Liver (tissue), 9 donors: ENCODE measurements around the gene TRPM2. TPM values are rescaled to one million over a fixed set of nuclear protein-coding genes. Genes with fewer than 3 reads are reported as not detected.
"Not testable (repeated sequence)": the region's sequence is repeated elsewhere in the genome, so short reads cannot be mapped to it uniquely, and the experiment has no call there.

Source experiments
- DNase-seq: peaks from one replicate; pipeline ENCODE4 v3.0.0-alpha.2; 2017; ENCODE audit warnings: low spot score
- H3K27ac ChIP-seq, 2 donors: one replicate each; pipeline ENCODE4 v1.7.0; 2013; ENCODE audit warnings: inconsistent platforms in 2 of 2, low read length in 2 of 2, control low read depth in 1 of 2, low read depth in 1 of 2, mild to moderate bottlenecking in 1 of 2
- H3K27me3 ChIP-seq, 4 donors: one replicate each; pipeline versions ENCODE4 v1.6.1 to v1.7.0; 2013; ENCODE audit warnings: low read length in 3 of 4, inconsistent platforms in 1 of 4, mild to moderate bottlenecking in 1 of 4, moderate library complexity in 1 of 4; ENCODE audit not compliant: control insufficient read depth in 4 of 4, insufficient read depth in 4 of 4
- H3K36me3 ChIP-seq, 4 donors: one replicate each; pipeline versions ENCODE4 v1.6.1 to v1.7.0; 2013; ENCODE audit warnings: low read length in 3 of 4, mild to moderate bottlenecking in 3 of 4, low read depth in 1 of 4, moderate library complexity in 1 of 4; ENCODE audit not compliant: control insufficient read depth in 4 of 4, insufficient read depth in 3 of 4
- H3K4me1 ChIP-seq, 4 donors: one replicate each; pipeline versions ENCODE4 v1.6.1 to v1.7.0; 2013; ENCODE audit warnings: low read length in 3 of 4, mild to moderate bottlenecking in 3 of 4, moderate library complexity in 1 of 4; ENCODE audit not compliant: control insufficient read depth in 4 of 4, insufficient read depth in 4 of 4
- H3K4me3 ChIP-seq, 3 donors: one replicate each; pipeline versions ENCODE4 v1.6.1 to v1.7.0; 2013; ENCODE audit warnings: low read length in 3 of 3, control low read depth in 1 of 3, low read depth in 1 of 3, mild to moderate bottlenecking in 1 of 3
- H3K9ac ChIP-seq, 2 donors: one replicate each; pipeline ENCODE4 v1.7.0; 2013; ENCODE audit warnings: low read length in 2 of 2, mild to moderate bottlenecking in 2 of 2, moderate library complexity in 2 of 2, control low read depth in 1 of 2, low read depth in 1 of 2
- H3K9me3 ChIP-seq, 4 donors: one replicate each; pipeline versions ENCODE4 v1.6.1 to v1.7.0; 2013; ENCODE audit warnings: low read length in 3 of 4; ENCODE audit not compliant: control insufficient read depth in 4 of 4
- HNF4A ChIP-seq, 2 donors: conservative IDR thresholded peaks; 2 replicates each; pipeline ENCODE4 v1.6.1; 2016; ENCODE audit warnings: antibody characterized with exemption in 2 of 2, mild to moderate bottlenecking in 2 of 2
- HNF4G ChIP-seq: IDR thresholded peaks from 2 replicates; pipeline ENCODE4 v1.6.1; 2016; ENCODE audit warnings: antibody characterized with exemption
- JUND ChIP-seq, 2 donors: IDR thresholded peaks; 2 replicates each; pipeline ENCODE4 v1.6.1; 2016; ENCODE audit warnings: antibody characterized with exemption in 2 of 2
- RAD21 ChIP-seq, 2 donors: IDR thresholded peaks; 2 replicates each; pipeline ENCODE4 v1.6.1; 2016; ENCODE audit warnings: antibody characterized with exemption in 2 of 2, mild to moderate bottlenecking in 2 of 2
- RXRA ChIP-seq, 2 donors: IDR thresholded peaks; 2 replicates each; pipeline ENCODE4 v1.6.1; 2017 to 2018; ENCODE audit warnings: antibody characterized with exemption in 2 of 2, mild to moderate bottlenecking in 1 of 2
- WGBS: extraction: QIAGEN DNeasy Blood & Tissue Kit; methylation state at CpG from one replicate; pipeline ENCODE4 v1.1.7; 2013; 5-methylcytosine and 5-hydroxymethylcytosine counted together
- polyA plus RNA-seq, 2 donors: library from polyadenylated mRNA; stranded (reverse) in 1 of 2; unstranded in 1 of 2; fragments of 200-250 nt in 1 of 2; fragments of >200 nt in 1 of 2; fragmentation: Nextera tagmentation in 1 of 2; extraction: Ambion mirVana in 1 of 2; gene quantifications; one replicate each; pipeline versions ENCODE4 v1.2.1 to v1.2.3, GENCODE V29; 2013 to 2015
- total RNA-seq, 2 donors: library from RNA; depleted of rRNA; stranded (reverse); fragments of >200 nt; gene quantifications; one replicate each; pipeline ENCODE4 v1.2.3, GENCODE V29; 2014
- TF ChIP-seq, protein P1 (sequence below): fragments of 150-350 bp; IDR thresholded peaks from 2 replicates; pipeline ENCODE4 v1.5.1; 2017; ENCODE audit warnings: improper control_type of control experiment, low read depth, low read length; ENCODE audit not compliant: missing input control
- TF ChIP-seq, protein P2 (sequence below): IDR thresholded peaks from 2 replicates; pipeline ENCODE4 v1.6.1; 2016; ENCODE audit warnings: antibody characterized with exemption, mild to moderate bottlenecking
- TF ChIP-seq, protein P3 (sequence below): IDR thresholded peaks from 2 replicates; pipeline ENCODE4 v1.6.1; 2016; ENCODE audit warnings: antibody characterized with exemption
- donor health status: healthy.
- donor health status: healthy.
- donor health status: healthy.
- donor health status: healthy.
- donor health status: healthy.

TRPM2 gene
- total and polyA plus RNA-seq, 4 donors: 0.43 to 1.3 (median 0.63) TPM

DNA sequence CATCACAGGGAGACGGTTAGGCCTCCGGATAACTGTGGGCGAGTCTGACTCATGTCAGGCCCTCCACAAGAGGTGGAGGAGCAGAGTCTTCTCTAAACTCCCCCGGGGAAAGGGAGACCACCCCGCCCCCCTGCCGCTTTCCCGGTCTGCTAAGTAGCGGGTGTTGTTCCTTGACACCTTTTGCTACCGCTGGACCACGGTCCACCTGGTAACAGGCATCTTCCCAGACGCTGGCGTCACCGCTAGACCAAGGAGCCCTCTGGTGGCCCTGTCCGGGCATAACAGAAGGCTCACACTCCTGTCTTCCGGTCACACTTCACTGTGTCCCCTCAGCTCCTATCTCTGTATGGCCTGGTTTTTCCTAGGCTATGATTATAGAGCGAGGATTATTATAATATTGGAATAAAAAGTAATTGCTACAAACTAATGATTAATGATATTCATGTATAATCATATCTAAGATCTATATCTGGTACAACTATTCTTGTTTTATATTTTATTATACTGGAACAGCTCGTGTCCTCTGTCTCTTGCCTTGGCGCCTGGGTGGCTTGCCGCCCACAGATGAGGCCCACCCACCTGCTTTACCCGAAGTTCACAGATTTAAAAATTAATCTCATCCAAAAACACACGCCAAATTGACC lies 126.3 kb downstream of the TRPM2 start:
- not testable (repeated sequence) for H3K27me3 ChIP-seq, H3K4me3 ChIP-seq, DNase-seq, H3K36me3 ChIP-seq, H3K9me3 ChIP-seq
- peak overlapping the region in 1 of 2 donors; percentile 9 for H3K9ac ChIP-seq
- TF ChIP-seq, protein P1, sequence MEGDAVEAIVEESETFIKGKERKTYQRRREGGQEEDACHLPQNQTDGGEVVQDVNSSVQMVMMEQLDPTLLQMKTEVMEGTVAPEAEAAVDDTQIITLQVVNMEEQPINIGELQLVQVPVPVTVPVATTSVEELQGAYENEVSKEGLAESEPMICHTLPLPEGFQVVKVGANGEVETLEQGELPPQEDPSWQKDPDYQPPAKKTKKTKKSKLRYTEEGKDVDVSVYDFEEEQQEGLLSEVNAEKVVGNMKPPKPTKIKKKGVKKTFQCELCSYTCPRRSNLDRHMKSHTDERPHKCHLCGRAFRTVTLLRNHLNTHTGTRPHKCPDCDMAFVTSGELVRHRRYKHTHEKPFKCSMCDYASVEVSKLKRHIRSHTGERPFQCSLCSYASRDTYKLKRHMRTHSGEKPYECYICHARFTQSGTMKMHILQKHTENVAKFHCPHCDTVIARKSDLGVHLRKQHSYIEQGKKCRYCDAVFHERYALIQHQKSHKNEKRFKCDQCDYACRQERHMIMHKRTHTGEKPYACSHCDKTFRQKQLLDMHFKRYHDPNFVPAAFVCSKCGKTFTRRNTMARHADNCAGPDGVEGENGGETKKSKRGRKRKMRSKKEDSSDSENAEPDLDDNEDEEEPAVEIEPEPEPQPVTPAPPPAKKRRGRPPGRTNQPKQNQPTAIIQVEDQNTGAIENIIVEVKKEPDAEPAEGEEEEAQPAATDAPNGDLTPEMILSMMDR: peak; percentile 48
- TF ChIP-seq HNF4A (conservative IDR thresholded peaks at IDR 0.05): peak; percentile 38 to 41
- TF ChIP-seq RXRA (IDR thresholded peaks at IDR 0.05): peak; percentile 6 to 10
- TF ChIP-seq RAD21 (IDR thresholded peaks at IDR 0.05): peak; percentile 73 to 74
- WGBS: 38% methylated on average over 21 of the region's 21 CpGs
- H3K4me1 ChIP-seq: peaks cover 6 to 45% (median 26%) of the 10 kb centered on the region in 4 donors
- peak overlapping the region; percentile 12 to 44 for H3K27ac ChIP-seq

DNA sequence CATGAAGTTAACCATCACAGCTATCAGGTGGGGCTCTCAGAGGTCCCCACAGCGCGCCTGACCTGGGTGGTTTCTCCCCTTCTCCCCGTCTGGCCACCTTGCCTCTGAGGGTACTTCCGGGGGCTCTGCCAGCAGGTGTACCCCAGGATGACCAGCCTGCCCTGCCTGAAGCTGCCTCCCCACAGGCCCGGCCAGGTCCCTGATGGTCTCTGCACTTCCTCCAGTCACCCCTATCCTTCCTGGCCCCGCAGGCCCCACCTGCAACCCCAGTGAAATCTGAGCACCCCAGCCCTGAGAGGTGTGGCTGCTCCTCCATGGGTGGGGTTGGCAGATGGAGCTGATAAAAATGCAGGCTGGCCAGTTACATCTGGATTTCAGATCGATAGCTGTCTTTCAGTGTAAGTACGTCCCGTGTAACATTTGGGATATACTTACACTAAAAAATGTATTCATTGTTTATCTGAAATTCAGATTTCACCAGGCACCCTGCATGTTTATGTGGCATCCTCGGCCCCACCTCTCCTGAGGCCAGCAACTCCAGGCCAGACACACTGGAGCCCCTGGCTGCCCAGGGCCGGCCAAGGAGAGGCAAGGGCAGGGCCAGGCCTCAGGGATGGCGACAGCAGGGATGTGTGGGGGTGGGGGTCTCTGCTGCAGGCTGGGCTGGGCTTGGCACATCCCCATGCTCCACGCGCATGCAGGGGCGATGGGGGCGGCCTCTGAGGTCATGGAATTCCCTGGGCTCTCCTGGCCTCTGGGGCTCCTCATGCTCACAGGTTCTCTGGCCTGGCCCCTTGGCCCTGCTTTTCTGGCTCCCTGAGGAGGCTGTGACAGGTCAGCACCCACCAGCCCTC lies 127.0 kb downstream of the TRPM2 start:
- TF ChIP-seq, protein P1: no peak
- TF ChIP-seq, protein P2, sequence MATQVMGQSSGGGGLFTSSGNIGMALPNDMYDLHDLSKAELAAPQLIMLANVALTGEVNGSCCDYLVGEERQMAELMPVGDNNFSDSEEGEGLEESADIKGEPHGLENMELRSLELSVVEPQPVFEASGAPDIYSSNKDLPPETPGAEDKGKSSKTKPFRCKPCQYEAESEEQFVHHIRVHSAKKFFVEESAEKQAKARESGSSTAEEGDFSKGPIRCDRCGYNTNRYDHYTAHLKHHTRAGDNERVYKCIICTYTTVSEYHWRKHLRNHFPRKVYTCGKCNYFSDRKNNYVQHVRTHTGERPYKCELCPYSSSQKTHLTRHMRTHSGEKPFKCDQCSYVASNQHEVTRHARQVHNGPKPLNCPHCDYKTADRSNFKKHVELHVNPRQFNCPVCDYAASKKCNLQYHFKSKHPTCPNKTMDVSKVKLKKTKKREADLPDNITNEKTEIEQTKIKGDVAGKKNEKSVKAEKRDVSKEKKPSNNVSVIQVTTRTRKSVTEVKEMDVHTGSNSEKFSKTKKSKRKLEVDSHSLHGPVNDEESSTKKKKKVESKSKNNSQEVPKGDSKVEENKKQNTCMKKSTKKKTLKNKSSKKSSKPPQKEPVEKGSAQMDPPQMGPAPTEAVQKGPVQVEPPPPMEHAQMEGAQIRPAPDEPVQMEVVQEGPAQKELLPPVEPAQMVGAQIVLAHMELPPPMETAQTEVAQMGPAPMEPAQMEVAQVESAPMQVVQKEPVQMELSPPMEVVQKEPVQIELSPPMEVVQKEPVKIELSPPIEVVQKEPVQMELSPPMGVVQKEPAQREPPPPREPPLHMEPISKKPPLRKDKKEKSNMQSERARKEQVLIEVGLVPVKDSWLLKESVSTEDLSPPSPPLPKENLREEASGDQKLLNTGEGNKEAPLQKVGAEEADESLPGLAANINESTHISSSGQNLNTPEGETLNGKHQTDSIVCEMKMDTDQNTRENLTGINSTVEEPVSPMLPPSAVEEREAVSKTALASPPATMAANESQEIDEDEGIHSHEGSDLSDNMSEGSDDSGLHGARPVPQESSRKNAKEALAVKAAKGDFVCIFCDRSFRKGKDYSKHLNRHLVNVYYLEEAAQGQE: no peak
- no peak for TF ChIP-seq HNF4A (conservative IDR thresholded peaks at IDR 0.05)
- TF ChIP-seq HNF4G: no peak
- TF ChIP-seq, protein P3, sequence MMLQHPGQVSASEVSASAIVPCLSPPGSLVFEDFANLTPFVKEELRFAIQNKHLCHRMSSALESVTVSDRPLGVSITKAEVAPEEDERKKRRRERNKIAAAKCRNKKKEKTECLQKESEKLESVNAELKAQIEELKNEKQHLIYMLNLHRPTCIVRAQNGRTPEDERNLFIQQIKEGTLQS: no peak
- no peak for TF ChIP-seq JUND (IDR thresholded peaks at IDR 0.05)
- Histone ChIP-seq H3K27ac (peak overlapping the region; percentile 28 to 44), H3K36me3 (no peaks in the 10 kb centered on the region), H3K9ac (no peak overlapping the region), H3K27me3 (no peaks in the 10 kb centered on the region), H3K4me1 (peaks cover 6 to 48% (median 29%) of the 10 kb centered on the region in 4 donors), H3K4me3 (no peak overlapping the region), H3K9me3 (no peaks in the 10 kb centered on the region)
- DNase-seq: no peak
- 80% methylated on average over 16 of the region's 16 CpGs for WGBS
